Measurements from ENCODE around the gene MED29.
A peak's percentile ranks its signal among the peaks of the same experiment; 100 is the strongest.

MED29 gene

DNA sequence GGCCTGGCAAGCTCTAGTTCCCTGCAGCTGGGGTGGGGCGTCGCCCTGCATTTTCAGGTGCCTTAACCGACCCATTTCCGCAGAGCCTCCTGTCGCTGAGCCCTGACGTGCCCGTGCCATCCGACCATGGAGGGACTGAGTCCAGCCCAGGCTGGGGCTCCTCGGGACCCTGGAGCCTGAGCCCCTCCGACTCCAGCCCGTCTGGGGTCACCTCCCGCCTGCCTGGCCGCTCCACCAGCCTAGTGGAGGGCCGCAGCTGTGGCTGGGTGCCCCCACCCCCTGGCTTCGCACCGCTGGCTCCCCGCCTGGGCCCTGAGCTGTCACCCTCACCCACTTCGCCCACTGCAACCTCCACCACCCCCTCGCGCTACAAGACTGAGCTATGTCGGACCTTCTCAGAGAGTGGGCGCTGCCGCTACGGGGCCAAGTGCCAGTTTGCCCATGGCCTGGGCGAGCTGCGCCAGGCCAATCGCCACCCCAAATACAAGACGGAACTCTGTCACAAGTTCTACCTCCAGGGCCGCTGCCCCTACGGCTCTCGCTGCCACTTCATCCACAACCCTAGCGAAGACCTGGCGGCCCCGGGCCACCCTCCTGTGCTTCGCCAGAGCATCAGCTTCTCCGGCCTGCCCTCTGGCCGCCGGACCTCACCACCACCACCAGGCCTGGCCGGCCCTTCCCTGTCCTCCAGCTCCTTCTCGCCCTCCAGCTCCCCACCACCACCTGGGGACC lies 16.6 kb downstream of the MED29 start:
- no peak for DNase-seq
- in situ Hi-C loops (cut with HindIII; ENCODE audit: low pct_ligation_motif_present, low pct_unique_long_range_greater_than_20kb, low sequenced_read_pairs): no loop called here

DNA sequence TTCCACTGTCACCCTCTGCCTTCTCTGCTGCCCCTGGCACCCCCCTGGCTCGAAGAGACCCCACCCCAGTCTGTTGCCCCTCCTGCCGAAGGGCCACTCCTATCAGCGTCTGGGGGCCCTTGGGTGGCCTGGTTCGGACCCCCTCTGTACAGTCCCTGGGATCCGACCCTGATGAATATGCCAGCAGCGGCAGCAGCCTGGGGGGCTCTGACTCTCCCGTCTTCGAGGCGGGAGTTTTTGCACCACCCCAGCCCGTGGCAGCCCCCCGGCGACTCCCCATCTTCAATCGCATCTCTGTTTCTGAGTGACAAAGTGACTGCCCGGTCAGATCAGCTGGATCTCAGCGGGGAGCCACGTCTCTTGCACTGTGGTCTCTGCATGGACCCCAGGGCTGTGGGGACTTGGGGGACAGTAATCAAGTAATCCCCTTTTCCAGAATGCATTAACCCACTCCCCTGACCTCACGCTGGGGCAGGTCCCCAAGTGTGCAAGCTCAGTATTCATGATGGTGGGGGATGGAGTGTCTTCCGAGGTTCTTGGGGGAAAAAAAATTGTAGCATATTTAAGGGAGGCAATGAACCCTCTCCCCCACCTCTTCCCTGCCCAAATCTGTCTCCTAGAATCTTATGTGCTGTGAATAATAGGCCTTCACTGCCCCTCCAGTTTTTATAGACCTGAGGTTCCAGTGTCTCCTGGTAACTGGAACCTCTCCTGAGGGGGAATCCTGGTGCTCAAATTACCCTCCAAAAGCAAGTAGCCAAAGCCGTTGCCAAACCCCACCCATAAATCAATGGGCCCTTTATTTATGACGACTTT lies 17.4 kb downstream of the MED29 start:
- in situ Hi-C loops (cut with HindIII; ENCODE audit: low pct_ligation_motif_present, low pct_unique_long_range_greater_than_20kb, low sequenced_read_pairs): no loop called here
- no peak for DNase-seq

DNA sequence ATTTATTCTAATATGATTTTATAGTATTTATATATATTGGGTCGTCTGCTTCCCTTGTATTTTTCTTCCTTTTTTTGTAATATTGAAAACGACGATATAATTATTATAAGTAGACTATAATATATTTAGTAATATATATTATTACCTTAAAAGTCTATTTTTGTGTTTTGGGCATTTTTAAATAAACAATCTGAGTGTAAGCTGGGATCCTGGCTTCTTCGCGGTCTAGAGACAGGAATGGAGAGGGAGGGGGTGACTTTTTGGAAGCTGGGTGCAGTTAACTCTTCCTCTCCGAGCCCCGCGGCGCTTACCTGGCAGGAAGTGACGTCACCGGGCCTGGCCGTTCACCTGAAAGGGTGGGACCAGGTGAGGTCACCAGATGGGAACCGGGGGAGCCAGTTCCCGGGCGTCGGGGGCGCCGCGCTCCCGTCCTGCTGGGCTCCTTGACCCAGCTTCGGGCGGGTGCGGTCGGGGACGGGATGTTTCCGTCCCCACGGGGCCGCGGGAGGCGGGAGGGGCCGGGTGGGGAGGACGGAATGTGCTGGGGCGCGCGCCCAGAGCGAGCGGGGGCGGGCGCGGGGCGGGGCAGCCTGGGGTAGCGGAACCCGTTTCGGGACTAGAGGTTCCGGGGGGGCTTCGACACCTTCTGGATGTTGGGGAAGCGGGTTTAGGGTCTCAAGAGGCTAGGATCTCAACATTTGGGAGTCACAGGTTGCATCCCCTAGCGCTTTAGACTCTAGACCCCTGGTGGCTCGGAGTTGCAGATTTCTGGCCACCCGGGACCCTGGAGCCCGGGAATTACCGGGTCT lies 18.2 kb downstream of the MED29 start:
- in situ Hi-C loops (cut with HindIII; ENCODE audit: low pct_ligation_motif_present, low pct_unique_long_range_greater_than_20kb, low sequenced_read_pairs): no loop called here
- DNase-seq: peak; percentile 60

DNA sequence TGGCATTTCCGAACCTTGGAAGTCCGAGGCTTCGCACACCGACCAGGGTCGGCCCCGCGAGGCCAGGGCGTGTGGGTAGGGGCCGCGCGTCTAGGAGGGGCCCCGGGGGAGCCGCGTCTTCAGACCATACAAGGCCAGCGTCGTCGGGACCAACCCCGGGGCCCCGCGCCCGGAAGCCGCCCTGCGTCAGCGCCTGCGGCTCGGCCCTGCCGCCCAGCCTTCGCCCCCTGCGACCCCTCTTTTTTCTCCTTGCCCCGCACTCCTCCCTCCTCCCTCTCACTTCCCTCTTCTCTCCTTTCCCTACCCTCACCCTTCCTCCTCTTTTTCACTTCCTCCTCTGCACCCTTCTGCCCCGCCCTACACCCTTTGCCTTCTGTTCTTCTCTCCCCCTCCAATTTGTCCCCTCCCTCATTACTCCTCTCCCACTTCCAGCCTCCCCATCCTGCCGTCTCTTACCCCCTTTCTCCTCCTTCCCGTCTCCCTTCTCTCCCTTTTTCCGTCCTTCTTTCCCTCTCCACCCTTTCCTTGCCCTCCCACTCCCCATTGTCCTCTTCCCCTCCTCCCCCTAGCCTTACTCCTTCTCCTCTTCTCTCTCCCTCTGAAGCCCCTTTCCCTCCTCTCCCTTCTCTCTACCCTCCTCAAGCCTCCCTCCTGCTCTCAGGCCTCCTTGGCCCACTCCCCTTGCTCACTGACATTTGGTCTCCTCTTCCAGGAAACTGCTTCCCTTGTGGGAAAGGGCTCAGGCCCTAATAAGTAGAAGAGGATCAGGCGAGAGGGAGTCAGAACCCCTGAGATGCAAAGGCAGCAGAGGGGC lies 19.0 kb downstream of the MED29 start:
- in situ Hi-C loops (cut with HindIII; ENCODE audit: low pct_ligation_motif_present, low pct_unique_long_range_greater_than_20kb, low sequenced_read_pairs): no loop called here
- DNase-seq: peak; percentile 46

DNA sequence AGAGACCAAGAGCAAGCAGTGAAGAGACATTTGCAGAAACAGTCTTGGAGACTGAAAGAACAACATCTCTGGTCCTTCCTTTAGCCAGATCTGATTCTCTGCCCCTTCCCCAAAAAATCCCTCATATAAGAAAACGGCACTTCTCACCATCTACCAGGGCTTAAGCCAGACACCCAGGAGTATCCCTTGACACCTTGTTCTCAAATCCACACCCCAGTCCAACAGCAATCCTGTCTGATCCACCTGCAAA lies 19.6 kb downstream of the MED29 start:
- in situ Hi-C loops (cut with HindIII; ENCODE audit: low pct_ligation_motif_present, low pct_unique_long_range_greater_than_20kb, low sequenced_read_pairs): no loop called here
- DNase-seq: no peak

DNA sequence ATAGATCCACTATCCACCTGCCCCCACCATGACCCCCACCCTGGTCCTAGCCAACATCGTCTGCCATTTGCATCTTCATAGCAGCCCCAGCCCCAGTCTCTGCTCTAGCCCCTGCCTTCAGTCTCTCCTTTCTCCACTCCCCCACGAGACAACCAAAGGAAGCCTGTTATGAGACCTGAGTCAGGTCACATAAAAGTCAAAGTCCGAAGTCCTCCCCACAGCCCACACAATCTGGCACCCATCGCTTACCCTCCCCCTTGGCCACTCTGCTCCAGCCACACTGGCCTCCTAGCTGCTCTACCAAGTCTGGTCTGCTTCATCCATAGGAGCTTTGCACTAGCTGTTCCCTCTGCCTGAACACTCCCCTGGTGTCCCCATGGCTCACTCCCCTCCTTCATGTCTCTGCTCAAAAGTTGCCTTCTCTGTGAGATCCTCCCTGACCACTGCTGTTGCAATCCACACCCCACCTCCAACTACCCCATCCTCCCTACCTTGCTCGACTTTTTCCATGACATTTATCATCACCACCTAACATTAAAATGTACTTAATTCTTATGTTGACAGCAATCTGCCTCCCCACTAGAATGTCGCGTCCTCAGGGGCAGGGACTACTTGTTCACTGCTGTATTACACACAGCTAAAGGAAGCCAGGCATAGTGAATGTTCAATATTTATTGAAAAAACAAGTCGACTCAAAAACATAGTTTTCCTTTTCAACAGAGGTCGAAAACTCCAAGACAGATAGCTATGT lies 20.1 kb downstream of the MED29 start:
- peak; percentile 34 for DNase-seq
- in situ Hi-C loops (cut with HindIII; ENCODE audit: low pct_ligation_motif_present, low pct_unique_long_range_greater_than_20kb, low sequenced_read_pairs): no loop called here

DNA sequence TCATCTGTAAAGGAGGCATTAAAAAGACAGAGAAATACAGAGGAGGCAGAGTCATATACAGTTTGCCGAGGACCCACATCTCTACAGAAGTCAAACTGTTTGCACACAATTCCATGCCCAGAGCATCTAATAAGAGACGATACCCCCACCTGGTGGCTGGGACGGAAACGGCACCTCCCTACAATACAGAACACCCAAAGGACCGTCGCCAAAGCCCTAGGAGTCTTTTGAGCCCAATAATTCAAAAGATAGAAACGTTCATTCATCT lies 20.6 kb downstream of the MED29 start:
- peak; percentile 88 for DNase-seq
- in situ Hi-C loops (cut with HindIII; ENCODE audit: low pct_ligation_motif_present, low pct_unique_long_range_greater_than_20kb, low sequenced_read_pairs): no loop called here

DNA sequence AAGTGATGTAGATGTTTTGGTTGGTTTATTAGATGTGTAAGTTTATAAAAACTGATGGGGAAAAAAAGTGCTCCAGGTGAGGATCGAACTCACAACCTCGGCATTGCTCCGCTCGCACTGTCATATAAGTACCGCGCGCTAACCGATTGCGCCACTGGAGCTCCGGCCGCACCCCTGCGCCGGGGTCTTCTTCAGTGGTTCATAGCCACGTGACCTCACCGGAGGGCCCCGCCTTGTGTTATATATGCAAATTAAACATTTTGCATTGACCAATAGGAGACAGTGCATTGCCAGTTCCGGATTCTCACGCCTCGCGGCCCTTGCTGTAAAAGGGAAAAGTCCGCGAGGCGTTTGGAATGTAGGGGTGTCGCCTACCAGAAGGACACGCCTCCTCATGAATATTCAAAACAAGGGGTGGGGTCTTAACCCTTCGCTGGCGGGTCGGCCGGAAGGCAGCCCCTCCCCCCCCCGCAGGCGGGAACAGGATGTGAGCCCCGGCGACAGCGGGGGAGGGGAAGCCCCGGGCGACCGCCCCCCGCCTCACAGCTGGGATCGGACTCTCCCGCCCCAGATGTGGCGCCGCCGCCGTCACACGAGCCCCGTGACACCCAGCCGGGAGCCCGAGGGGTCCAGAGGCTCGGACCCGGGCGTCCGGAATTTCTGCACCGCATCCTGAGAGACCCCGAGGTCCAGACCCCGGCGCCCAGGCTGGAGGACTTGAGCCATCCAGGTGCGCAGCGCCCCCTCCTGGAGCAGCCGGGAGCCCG lies 21.1 kb downstream of the MED29 start, which contains the start of gene PLEKHG2:
Gene PLEKHG2 (plus strand): TSS at position 570 of the 767 bp plus-strand sequence. CDS start 1,418 bp downstream, outside the sequence.
- in situ Hi-C loops (cut with HindIII; ENCODE audit: low pct_ligation_motif_present, low pct_unique_long_range_greater_than_20kb, low sequenced_read_pairs): no loop called here
- DNase-seq: peak; percentile 98

DNA sequence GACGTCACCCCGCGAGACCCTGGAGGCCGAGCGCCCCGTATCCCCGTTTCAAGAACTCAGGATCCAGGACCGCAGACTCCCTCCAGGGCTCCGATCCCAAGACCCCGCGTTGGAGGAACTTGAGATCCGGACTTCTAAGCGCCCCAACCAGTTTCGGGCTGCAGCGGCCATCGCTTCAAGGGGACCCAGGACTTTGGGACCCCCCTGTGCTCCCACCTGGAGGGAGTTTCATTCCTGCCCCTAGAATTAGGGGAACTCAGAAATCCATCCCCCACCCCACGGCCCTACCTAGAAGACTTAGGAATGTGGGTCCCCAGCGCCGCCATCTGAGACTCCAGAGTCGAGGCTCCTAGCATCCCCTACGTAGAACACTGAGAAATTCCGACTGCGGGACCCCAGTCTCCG lies 21.7 kb downstream of the MED29 start:
- no peak for DNase-seq
- in situ Hi-C loops (cut with HindIII; ENCODE audit: low pct_ligation_motif_present, low pct_unique_long_range_greater_than_20kb, low sequenced_read_pairs): no loop called here

DNA sequence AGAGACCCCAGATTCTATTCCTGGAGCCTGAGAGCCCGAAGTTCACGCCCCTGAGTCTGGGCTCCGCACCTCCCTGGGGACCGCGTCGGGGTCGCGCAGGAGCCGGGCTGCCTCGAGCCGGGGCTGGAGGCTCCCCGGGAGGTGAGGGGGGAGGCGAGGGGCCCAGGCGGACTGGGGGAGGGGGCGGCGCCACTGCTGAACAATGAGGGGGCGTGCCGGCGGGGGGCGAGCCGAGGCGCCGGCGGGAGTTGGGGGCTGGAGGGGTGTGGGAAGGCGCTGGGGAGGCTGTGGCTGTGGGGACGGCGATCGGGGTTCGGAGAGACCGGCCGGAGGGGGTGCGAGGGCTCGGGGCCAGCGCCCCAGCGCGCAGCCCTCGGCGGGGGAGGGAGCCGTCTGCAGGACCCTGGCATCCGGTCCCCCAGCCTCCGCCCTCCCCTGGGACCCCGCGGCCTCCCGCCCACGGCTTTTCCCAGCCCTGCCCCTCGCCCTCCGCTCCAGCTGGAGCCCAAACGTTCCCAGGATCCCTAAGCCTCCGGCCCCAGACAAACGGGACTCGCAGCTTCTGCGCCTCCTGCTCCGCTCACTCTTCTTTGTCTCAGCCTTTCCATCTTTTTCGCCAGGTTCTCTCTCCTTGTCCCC lies 22.2 kb downstream of the MED29 start:
- DNase-seq: no peak
- in situ Hi-C loops (cut with HindIII; ENCODE audit: low pct_ligation_motif_present, low pct_unique_long_range_greater_than_20kb, low sequenced_read_pairs): no loop called here

DNA sequence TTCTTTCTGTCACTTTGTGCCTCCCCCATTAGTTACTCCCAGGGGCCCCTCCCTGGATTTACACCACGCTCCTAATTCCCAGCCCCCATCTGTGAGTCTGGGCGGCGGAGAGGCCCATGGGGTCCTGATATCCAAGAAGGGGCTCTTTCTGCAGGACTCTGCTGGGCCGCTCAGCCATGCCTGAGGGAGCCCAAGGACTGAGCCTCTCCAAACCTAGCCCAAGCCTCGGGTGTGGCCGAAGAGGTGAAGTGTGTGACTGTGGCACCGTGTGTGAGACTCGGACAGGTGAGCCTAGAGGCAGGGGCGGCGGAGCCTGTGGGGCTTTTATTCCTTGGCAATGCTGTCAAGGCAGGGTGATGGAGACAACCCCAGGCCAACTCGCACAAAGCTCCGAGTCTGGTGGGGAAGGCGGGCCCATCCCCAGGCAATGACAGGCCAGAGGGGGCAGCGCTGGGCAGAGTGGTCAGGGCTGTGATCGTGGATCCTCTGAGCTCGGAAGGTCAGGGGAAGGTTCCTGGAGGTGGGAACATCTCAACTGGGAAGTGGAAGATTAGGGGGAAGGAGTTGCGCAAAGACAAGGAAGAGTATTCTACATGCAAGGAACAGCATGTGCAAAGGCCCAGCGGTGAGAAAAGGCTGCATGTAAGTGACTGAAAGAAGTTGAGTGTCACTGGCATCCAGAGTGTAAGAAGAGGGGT lies 22.9 kb downstream of the MED29 start:
- DNase-seq: no peak
- in situ Hi-C loops (cut with HindIII; ENCODE audit: low pct_ligation_motif_present, low pct_unique_long_range_greater_than_20kb, low sequenced_read_pairs): no loop called here

DNA sequence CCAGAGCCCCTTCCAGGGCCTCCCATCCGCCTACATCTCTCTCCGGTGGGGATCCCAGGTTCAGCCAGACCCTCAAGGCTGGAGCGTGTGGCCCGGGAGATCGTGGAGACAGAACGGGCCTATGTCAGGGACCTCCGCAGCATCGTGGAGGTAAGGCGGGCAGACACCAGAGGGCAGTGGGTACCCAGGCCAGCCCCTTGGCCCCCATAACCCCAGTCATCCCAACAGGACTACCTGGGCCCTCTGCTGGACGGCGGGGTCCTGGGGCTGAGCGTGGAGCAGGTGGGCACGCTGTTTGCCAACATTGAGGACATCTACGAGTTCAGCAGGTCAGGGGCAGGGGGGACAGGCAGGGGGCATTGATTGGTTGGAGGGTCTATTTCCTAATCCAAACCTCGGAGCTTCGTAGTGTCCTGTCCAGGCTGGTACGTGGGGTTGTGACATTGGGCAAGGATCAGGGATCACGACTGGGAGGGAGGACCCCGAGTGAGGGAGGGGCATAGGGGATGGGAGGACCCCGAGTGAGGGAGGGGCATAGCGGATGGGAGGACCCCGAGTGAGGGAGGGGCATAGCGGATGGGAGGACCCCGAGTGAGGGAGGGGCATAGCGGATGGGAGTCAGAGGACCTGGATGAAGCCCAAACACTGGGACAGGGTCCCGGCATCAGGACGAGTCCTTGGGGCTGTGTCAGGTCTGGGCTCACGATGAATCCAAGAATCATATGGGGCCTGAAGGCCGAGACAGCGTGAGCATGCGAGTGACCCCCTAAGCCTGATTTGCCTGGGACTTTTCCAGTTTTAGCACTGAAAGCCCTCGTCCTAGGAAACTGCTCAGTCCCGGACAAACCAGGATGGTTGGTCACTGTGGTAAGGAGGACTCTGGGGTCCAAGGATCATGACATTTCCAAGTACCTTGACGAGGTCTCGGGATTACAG lies 24.2 kb downstream of the MED29 start:
- in situ Hi-C loops (cut with HindIII; ENCODE audit: low pct_ligation_motif_present, low pct_unique_long_range_greater_than_20kb, low sequenced_read_pairs): no loop called here
- DNase-seq: no peak

DNA sequence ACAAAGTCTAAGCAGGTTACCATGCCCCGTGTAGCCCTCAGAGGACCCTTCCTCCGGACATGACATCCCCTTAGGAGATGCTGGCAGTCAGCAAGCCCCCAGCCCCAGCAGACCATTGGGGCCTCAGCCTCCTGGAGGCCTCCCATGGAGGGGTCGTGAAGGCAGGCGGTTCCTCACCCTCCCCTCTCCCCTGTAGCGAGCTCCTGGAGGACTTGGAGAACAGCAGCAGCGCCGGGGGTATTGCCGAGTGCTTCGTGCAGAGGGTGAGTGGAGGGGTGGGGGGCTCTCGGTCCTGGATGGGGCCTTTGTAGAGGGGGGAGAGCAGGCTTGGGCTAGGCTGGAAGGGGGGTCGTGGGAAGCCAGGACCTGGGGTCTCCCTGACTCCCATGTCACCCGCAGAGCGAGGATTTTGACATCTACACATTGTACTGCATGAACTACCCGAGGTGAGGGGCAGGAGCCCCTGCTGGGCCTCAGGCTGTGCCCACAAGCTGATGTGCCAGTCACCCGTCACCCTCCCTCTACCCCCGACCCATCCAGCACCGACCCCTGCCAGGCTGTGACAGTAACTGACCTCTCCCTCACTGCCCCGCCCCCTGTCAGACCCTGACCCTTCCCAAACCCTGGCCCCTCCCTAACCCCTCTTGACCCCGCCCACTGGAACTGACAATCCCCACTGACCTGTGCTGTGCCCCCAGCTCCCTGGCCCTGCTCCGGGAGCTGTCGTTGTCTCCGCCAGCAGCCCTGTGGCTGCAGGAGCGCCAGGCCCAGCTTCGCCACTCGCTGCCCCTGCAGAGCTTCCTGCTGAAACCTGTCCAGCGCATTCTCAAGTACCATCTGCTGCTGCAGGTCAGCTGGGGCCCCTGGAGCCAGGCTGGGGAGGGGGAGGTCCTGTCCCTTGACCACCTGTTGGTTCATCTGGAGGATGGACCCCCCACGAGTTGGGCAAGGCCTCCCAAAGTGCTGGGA lies 25.3 kb downstream of the MED29 start:
- in situ Hi-C loops (cut with HindIII; ENCODE audit: low pct_ligation_motif_present, low pct_unique_long_range_greater_than_20kb, low sequenced_read_pairs): no loop called here
- DNase-seq: no peak

DNA sequence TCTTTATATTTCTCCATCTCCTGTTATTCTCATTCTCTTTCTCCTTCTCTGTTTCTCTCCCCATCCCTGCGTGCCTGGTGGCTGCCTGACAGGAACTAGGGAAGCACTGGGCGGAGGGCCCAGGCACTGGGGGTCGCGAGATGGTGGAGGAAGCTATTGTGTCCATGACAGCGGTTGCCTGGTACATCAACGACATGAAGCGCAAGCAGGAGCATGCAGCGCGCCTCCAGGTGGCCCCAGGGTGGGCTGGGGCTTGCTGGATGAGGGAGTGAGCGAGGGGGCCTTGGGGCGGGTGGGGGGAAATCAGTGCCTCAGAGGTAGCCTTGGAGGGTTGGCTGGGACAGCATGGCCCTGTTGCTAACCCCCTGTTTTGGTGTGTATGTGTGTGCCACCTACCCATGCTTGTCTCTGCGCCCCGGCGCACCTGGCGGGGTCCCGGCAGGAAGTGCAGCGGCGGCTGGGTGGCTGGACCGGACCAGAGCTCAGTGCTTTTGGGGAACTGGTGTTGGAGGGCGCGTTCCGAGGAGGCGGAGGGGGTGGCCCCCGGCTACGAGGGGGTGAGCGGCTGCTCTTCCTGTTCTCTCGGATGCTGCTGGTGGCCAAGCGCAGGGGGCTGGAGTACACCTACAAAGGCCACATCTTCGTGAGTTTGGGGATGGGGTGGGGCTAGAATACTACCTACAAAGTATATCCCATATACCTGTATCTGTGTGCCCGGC lies 26.4 kb downstream of the MED29 start:
- no peak for DNase-seq
- in situ Hi-C loops (cut with HindIII; ENCODE audit: low pct_ligation_motif_present, low pct_unique_long_range_greater_than_20kb, low sequenced_read_pairs): no loop called here

All from ACHN (cell line).